ENCODE measurements around the gene ACTMAP.
A peak's percentile ranks its signal among the peaks of the same experiment; 100 is the strongest.

ACTMAP gene

DNA sequence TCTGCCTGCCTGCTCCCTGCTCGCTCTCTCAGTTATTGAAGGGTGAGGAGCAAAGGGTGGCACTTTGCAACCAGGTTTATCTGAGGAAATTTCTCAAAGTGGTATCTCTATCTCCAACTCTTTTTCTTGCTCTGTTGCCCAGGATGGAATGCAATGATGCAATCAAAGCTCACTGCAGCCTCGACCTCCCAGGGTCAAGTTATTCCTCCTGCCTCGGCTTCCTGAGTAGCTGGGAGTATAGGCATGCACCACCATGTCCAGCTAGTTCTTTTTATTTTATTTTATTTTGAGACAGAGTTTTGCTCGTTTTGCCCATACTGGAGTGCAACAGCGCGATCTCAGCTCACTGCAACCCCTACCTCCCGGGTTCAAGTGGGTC is 4.9 kb downstream of the ACTMAP start:
- Histone ChIP-seq H3F3A (ENCODE audit: low read depth) (no peaks in the 10 kb centered on the region), H3K27me3 (ENCODE audit: insufficient read depth, low read length, poor library complexity, severe bottlenecking) (no peaks in the 10 kb centered on the region), H3K4me3 (ENCODE audit: low read length, poor library complexity, severe bottlenecking) (no peak overlapping the region), H3K4me1 (ENCODE audit: insufficient read depth, low read length, poor library complexity, severe bottlenecking) (peaks cover 21% of the 10 kb centered on the region), H3K79me2 (ENCODE audit: insufficient read depth, low read length) (peaks cover 28% of the 10 kb centered on the region), H3K36me3 (ENCODE audit: insufficient read depth, low read length) (no peaks in the 10 kb centered on the region), H4K20me1 (ENCODE audit: insufficient read depth, low read length, poor library complexity, severe bottlenecking) (no peaks in the 10 kb centered on the region), H3K9me2 (replicated peaks; ENCODE audit: low read depth, low read length) (no peaks in the 10 kb centered on the region), H3K9me3 (ENCODE audit: insufficient read depth, low read depth, low read length) (no peaks in the 10 kb centered on the region), H3K9ac (ENCODE audit: low read depth, low read length, poor library complexity, severe bottlenecking) (no peak overlapping the region), H3K4me2 (ENCODE audit: low read depth, low read length, poor library complexity, severe bottlenecking) (no peak overlapping the region), H2AFZ (ENCODE audit: low read length) (no peak overlapping the region)
- no peak for TF ChIP-seq EZH2phosphoT487 (IDR thresholded peaks at IDR 0.05; ENCODE audit: borderline replicate concordance)
- TF ChIP-seq, protein P1, sequence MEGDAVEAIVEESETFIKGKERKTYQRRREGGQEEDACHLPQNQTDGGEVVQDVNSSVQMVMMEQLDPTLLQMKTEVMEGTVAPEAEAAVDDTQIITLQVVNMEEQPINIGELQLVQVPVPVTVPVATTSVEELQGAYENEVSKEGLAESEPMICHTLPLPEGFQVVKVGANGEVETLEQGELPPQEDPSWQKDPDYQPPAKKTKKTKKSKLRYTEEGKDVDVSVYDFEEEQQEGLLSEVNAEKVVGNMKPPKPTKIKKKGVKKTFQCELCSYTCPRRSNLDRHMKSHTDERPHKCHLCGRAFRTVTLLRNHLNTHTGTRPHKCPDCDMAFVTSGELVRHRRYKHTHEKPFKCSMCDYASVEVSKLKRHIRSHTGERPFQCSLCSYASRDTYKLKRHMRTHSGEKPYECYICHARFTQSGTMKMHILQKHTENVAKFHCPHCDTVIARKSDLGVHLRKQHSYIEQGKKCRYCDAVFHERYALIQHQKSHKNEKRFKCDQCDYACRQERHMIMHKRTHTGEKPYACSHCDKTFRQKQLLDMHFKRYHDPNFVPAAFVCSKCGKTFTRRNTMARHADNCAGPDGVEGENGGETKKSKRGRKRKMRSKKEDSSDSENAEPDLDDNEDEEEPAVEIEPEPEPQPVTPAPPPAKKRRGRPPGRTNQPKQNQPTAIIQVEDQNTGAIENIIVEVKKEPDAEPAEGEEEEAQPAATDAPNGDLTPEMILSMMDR (conservative IDR thresholded peaks at IDR 0.05; ENCODE audit: low read length), result no peak

DNA sequence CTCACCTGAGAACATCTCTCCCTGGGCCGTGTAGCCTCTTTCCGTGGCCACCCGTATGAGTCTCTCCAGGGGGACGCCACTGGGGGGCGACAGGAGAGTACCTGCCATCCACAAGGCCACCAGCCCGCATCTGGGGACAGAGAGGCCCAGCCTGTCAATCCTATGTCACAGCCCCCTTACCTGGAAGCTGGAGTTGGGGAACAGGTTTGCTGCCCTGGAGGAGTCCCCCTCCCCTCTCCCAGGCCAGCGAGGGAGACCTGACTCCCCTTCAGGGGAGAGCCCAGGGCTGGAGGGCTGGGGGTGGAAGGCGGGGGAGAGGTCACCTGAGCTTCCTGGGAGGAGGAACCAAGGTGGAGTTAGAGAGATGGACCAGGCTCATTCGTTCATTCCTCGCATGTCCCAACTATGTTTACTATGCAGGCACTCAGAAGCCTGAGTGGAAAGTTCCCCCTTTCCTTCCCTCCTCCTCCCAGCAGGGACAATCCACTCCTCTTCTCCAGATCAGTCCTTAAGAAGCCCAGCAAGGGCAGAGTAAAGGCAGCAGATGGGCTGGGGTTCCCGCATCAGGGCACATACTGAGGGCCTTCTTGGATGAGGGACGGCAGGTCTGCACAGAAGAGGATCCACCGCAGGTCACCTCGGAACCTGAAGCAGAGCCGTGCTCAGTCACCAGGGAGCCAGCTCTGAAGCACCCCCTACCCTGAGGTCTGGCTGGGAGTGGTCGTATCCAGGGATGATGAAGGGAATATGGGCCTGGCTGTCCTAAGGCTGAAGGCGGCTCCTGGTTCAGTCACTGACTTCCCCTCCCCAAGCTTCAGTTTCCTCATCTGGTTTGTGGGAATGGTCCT is 5.5 kb downstream of the ACTMAP start:
- no peaks in the 10 kb centered on the region for H3F3A ChIP-seq (ENCODE audit: low read depth)
- no peaks in the 10 kb centered on the region for H3K27me3 ChIP-seq (ENCODE audit: insufficient read depth, low read length, poor library complexity, severe bottlenecking)
- H3K9ac ChIP-seq (ENCODE audit: low read depth, low read length, poor library complexity, severe bottlenecking), result no peak overlapping the region
- TF ChIP-seq, protein P1 (conservative IDR thresholded peaks at IDR 0.05; ENCODE audit: low read length), result peak; percentile 68
- no peak for TF ChIP-seq EZH2phosphoT487 (IDR thresholded peaks at IDR 0.05; ENCODE audit: borderline replicate concordance)
- H3K79me2 ChIP-seq (ENCODE audit: insufficient read depth, low read length), result peaks cover 24% of the 10 kb centered on the region
- H4K20me1 ChIP-seq (ENCODE audit: insufficient read depth, low read length, poor library complexity, severe bottlenecking), result no peaks in the 10 kb centered on the region
- peaks cover 17% of the 10 kb centered on the region for H3K4me1 ChIP-seq (ENCODE audit: insufficient read depth, low read length, poor library complexity, severe bottlenecking)
- H2AFZ ChIP-seq (ENCODE audit: low read length), result no peak overlapping the region
- no peaks in the 10 kb centered on the region for H3K9me3 ChIP-seq (ENCODE audit: insufficient read depth, low read depth, low read length)
- no peak overlapping the region for H3K4me3 ChIP-seq (ENCODE audit: low read length, poor library complexity, severe bottlenecking)
- no peaks in the 10 kb centered on the region for H3K9me2 ChIP-seq (replicated peaks; ENCODE audit: low read depth, low read length)
- no peak overlapping the region for H3K4me2 ChIP-seq (ENCODE audit: low read depth, low read length, poor library complexity, severe bottlenecking)
- H3K36me3 ChIP-seq (ENCODE audit: insufficient read depth, low read length), result no peaks in the 10 kb centered on the region

DNA sequence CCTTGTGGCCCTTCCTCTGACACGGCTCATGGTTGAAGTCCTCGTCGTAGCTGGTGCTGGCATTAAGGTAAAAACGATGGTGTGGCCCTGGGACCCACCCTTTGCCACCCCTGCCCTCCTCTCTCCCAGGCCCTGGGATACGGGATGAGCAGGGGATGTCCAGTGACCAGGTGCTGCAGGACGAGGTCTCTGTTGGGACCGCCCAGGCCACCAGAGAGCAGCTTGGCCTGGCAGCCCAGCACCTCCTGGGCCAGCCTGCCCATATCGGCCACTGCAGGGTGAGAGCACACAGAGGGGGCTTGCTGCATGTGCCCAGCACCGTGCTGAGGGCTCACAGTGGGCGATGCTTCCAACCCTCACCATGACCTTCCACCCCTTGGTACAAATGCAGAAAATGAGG is 6.4 kb downstream of the ACTMAP start:
- Histone ChIP-seq H3K4me3 (ENCODE audit: low read length, poor library complexity, severe bottlenecking) (no peak overlapping the region), H3K79me2 (ENCODE audit: insufficient read depth, low read length) (peaks cover 15% of the 10 kb centered on the region), H3K4me1 (ENCODE audit: insufficient read depth, low read length, poor library complexity, severe bottlenecking) (peaks cover 9% of the 10 kb centered on the region), H4K20me1 (ENCODE audit: insufficient read depth, low read length, poor library complexity, severe bottlenecking) (no peaks in the 10 kb centered on the region), H3K27me3 (ENCODE audit: insufficient read depth, low read length, poor library complexity, severe bottlenecking) (no peaks in the 10 kb centered on the region), H3K9me2 (replicated peaks; ENCODE audit: low read depth, low read length) (no peaks in the 10 kb centered on the region), H3K36me3 (ENCODE audit: insufficient read depth, low read length) (no peaks in the 10 kb centered on the region), H3F3A (ENCODE audit: low read depth) (no peaks in the 10 kb centered on the region), H3K9me3 (ENCODE audit: insufficient read depth, low read depth, low read length) (no peaks in the 10 kb centered on the region), H3K9ac (ENCODE audit: low read depth, low read length, poor library complexity, severe bottlenecking) (no peak overlapping the region), H2AFZ (ENCODE audit: low read length) (no peak overlapping the region), H3K4me2 (ENCODE audit: low read depth, low read length, poor library complexity, severe bottlenecking) (no peak overlapping the region)
- TF ChIP-seq, protein P1 (conservative IDR thresholded peaks at IDR 0.05; ENCODE audit: low read length), result no peak
- no peak for TF ChIP-seq EZH2phosphoT487 (IDR thresholded peaks at IDR 0.05; ENCODE audit: borderline replicate concordance)

Measured in Loucy (cell line).